SK-N-MC (cell line): Measurements from ENCODE around the gene RMI1.

Source experiments
- DNase-seq: peaks from one replicate; pipeline ENCODE4 v3.0.0-alpha.2; 2011; ENCODE audit warnings: low read depth, low spot score
- H3K27ac ChIP-seq: fragments of 200-600 bp; sonication (generic); 2 replicates; pipeline ENCODE4 v1.5.1; 2016; ENCODE audit warnings: mixed run types
- H3K36me3 ChIP-seq: fragments of 200-600 bp; sonication (generic); 2 replicates; pipeline ENCODE4 v1.6.1; 2017; ENCODE audit warnings: antibody characterized with exemption, low read length, mixed read lengths; ENCODE audit not compliant: insufficient read depth
- H3K4me3 ChIP-seq: fragments of 200-600 bp; sonication (generic); 2 replicates; pipeline ENCODE4 v1.5.1; 2016
- H3K9ac ChIP-seq: fragments of 200-600 bp; sonication (generic); 2 replicates; pipeline ENCODE4 v1.8.0; 2017; ENCODE audit warnings: mixed run types, mixed read lengths; ENCODE audit not compliant: insufficient read length
- H3K9me3 ChIP-seq: fragments of 200-600 bp; sonication (generic); 2 replicates; pipeline ENCODE4 v1.6.1; 2017; ENCODE audit warnings: low read depth, mild to moderate bottlenecking, antibody characterized with exemption, low read length, moderate library complexity, mixed read lengths
- EZH2 ChIP-seq: fragments of 200-600 bp; sonication (generic); IDR thresholded peaks from one replicate; pipeline ENCODE4 v1.6.1; 2017; ENCODE audit warnings: antibody characterized with exemption
- FOXP2 ChIP-seq: optimal IDR thresholded peaks from 2 replicates; pipeline ENCODE3; 2011; ENCODE audit warnings: mild to moderate bottlenecking, moderate library complexity; ENCODE audit not compliant: insufficient read depth; ENCODE audit errors: extremely low read length, control extremely low read depth
- POLR2AphosphoS5 ChIP-seq: IDR thresholded peaks from 2 replicates; pipeline ENCODE4 v1.6.1; 2012; ENCODE audit warnings: mild to moderate bottlenecking, low read depth, low read length, borderline replicate concordance

RMI1 gene

DNA sequence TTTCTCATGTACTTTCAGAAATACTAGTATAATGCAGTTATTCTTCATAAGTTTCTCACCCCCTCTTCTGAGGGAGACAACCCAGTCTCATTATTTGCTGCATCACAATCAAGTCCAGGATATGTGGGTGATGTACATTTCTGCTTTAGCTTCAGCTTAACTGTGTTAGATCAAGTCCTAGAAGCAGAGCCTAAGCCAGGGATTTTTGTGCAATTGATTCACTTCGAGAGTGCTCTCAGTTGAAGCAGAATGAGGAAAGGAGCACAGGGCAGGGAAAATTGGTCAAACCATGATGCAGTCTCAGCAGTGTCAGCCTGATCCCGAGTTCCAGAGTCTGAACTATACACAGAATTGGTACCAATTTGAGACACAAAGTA is 15.6 kb upstream of the RMI1 start:
- DNase-seq: no peak

GRCh38 chr9:83965350-83966208 is 15.0 kb upstream of the RMI1 start:
- no peak overlapping the region for H3K4me3 ChIP-seq
- no peak for DNase-seq
- TF ChIP-seq FOXP2 (no peak), POLR2AphosphoS5 (peak; percentile 71), EZH2 (no peak)
- no peaks in the 10 kb centered on the region for H3K9me3 ChIP-seq
- peak overlapping the region; percentile 39 for H3K9ac ChIP-seq
- H3K27ac ChIP-seq: peak overlapping the region; percentile 98
- H3K36me3 ChIP-seq: peaks cover 46% of the 10 kb centered on the region

More for the DNA sequence above, 15.6 kb upstream of the RMI1 start:
- H3K9ac ChIP-seq: peak overlapping the region; percentile 39
- H3K27ac ChIP-seq: peak overlapping the region; percentile 98
- peaks cover 39% of the 10 kb centered on the region for H3K36me3 ChIP-seq
- no peaks in the 10 kb centered on the region for H3K9me3 ChIP-seq
- no peak overlapping the region for H3K4me3 ChIP-seq
- no peak for TF ChIP-seq FOXP2
- no peak for TF ChIP-seq EZH2
- TF ChIP-seq POLR2AphosphoS5: no peak; the same call in 1 of the 2 replicates

DNA sequence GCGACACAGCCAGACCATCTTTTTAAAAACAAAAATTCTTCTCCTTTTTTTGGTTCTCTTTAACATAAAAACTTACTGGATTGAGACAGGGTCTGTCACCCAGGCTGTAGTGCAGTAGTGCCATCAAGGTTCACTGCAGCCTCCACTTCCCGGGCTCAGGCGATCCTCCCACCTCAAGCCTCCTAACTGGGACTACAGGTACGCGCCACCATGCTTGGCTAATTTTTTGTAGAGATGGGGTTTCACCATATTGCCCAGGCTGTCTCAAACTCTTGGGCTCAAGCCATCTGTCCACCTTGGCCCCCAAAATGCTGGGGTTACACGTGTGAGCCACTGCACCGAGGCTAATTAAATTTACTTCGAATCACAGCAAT is 14.4 kb upstream of the RMI1 start:
- H3K4me3 ChIP-seq: no peak overlapping the region
- peak overlapping the region; percentile 98 for H3K27ac ChIP-seq
- no peaks in the 10 kb centered on the region for H3K9me3 ChIP-seq
- H3K36me3 ChIP-seq: peaks cover 52% of the 10 kb centered on the region
- H3K9ac ChIP-seq: no peak overlapping the region
- no peak for TF ChIP-seq FOXP2
- no peak for TF ChIP-seq POLR2AphosphoS5
- no peak for TF ChIP-seq EZH2
- DNase-seq: no peak

- TF ChIP-seq EZH2: no peak
- TF ChIP-seq FOXP2: no peak
- TF ChIP-seq POLR2AphosphoS5: no peak
Measured at GRCh38 chr9:83967073-83967472, 13.5 kb upstream of the RMI1 start.

DNA sequence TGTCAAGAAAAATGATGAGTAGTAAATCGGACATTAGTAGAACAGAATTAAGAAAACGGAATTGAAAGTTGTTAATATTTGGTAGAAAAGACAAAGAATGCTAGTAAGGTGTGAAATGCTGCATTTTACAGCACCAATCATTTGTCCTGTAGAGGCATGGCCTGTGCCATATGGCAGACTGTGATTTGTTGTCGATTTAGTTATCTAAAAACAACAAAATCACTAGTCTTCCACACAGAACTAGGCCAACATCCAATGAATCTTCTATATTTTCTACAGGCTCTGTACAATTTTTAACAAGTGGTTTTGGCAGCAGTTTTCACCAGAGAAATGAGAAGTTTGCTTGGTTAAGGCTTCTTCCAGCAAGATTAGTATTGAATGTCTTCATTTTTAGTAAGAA is 11.0 kb upstream of the RMI1 start:
- Histone ChIP-seq H3K36me3 (peaks cover 86% of the 10 kb centered on the region), H3K9me3 (no peaks in the 10 kb centered on the region), H3K4me3 (no peak overlapping the region), H3K9ac (no peak overlapping the region), H3K27ac (peak overlapping the region; percentile 78)
- no peak for TF ChIP-seq EZH2
- TF ChIP-seq POLR2AphosphoS5: 0 out of 2 replicates have a peak, but pooled peaks have one; percentile 12
- no peak for TF ChIP-seq FOXP2
- no peak for DNase-seq

More at GRCh38 chr9:83967073-83967472, 13.5 kb upstream of the RMI1 start:
- H3K27ac ChIP-seq: peak overlapping the region; percentile 98
- H3K36me3 ChIP-seq: peaks cover 60% of the 10 kb centered on the region
- DNase-seq: no peak
- no peak overlapping the region for H3K4me3 ChIP-seq
- H3K9ac ChIP-seq: no peak overlapping the region
- H3K9me3 ChIP-seq: no peaks in the 10 kb centered on the region

GRCh38 chr9:83971485-83971884 is 9.1 kb upstream of the RMI1 start:
- Histone ChIP-seq H3K9me3 (no peaks in the 10 kb centered on the region), H3K27ac (peak overlapping the region; percentile 42; the same call in 1 of the 2 replicates), H3K36me3 (peaks cover 100% of the 10 kb centered on the region), H3K9ac (no peak overlapping the region), H3K4me3 (no peak overlapping the region)
- TF ChIP-seq EZH2: no peak
- no peak for TF ChIP-seq POLR2AphosphoS5
- no peak for TF ChIP-seq FOXP2
- no peak for DNase-seq

GRCh38 chr9:83972286-83972685 is 8.3 kb upstream of the RMI1 start:
- Histone ChIP-seq H3K9ac (no peak overlapping the region), H3K9me3 (no peaks in the 10 kb centered on the region), H3K27ac (peak overlapping the region; percentile 46), H3K36me3 (peaks cover 100% of the 10 kb centered on the region), H3K4me3 (no peak overlapping the region)
- no peak for TF ChIP-seq POLR2AphosphoS5
- no peak for TF ChIP-seq EZH2
- no peak for TF ChIP-seq FOXP2
- DNase-seq: no peak

DNA sequence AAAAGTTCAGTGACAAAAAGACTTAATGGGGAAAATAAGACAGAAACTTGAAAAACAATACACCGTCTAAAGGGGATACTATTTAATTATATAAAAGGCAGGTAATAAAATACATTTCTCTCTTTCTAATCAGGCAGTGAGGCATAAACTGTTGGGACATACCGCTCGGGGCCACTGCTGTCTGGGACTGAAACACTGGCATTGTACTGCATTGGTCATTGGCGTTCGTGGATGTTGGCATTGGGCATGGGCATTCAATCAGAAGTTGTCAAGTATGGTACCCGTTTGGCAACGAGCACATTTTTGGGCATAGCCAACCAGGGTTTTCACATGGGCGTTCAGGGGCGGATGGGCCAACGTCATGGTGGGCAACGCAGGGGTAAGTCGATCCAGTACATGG is 5.3 kb upstream of the RMI1 start:
- H3K9ac ChIP-seq: no peak overlapping the region
- H3K9me3 ChIP-seq: no peaks in the 10 kb centered on the region
- H3K36me3 ChIP-seq: peaks cover 91% of the 10 kb centered on the region
- H3K27ac ChIP-seq: peak overlapping the region; percentile 68; the same call in 1 of the 2 replicates
- TF ChIP-seq POLR2AphosphoS5 (no peak), FOXP2 (no peak), EZH2 (no peak)
- no peak for DNase-seq
- H3K4me3 ChIP-seq: no peak overlapping the region

DNA sequence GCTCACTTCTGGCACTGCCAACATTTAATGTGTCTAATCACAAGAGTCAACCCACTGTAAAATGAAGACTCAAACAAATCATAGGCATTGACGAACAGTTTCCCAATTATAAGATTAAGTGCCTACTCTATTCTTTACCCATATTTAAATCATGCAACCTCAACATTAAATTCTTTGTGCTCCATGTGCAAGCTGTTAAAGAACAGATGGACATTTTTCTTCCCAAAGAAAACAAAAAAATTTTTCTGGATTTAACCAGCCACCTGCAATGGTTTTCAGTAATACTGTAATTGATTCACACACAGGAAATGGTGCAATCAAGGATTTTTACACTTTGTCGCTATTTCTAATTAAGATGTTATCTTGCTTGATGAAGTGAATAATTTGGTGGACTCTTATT is 4.2 kb upstream of the RMI1 start:
- DNase-seq: no peak
- TF ChIP-seq EZH2 (no peak), POLR2AphosphoS5 (no peak; the same call in 1 of the 2 replicates), FOXP2 (no peak)
- no peaks in the 10 kb centered on the region for H3K9me3 ChIP-seq
- H3K4me3 ChIP-seq: peak overlapping the region; percentile 97
- H3K27ac ChIP-seq: peak overlapping the region; percentile 68
- H3K36me3 ChIP-seq: peaks cover 80% of the 10 kb centered on the region
- peak overlapping the region; percentile 99 for H3K9ac ChIP-seq
